LNCaP clone FGC (cell line): ENCODE results near the gene SULF2.
"Not testable (repeated sequence)": the region's sequence is repeated elsewhere in the genome, so short reads cannot be mapped to it uniquely, and the experiment has no call there.

ENCODE experiments used
- DNase-seq: peaks from one replicate; pipeline ENCODE4 v3.0.0-alpha.2; 2011; ENCODE audit warnings: low read depth
- H3K4me3 ChIP-seq: 2 replicates; pipeline ENCODE4 v1.5.1; 2011; ENCODE audit warnings: mild to moderate bottlenecking, low read depth, low read length, control low read depth
- CTCF ChIP-seq: IDR thresholded peaks from 2 replicates; pipeline ENCODE4 v1.5.1; 2012; ENCODE audit warnings: mild to moderate bottlenecking; ENCODE audit not compliant: control insufficient read depth, insufficient read depth; ENCODE audit errors: extremely low read depth

Gene SULF2

GRCh38 chr20:47795214-47795907, 10.1 kb upstream of the SULF2 start:
- DNase-seq = peak; percentile 41
- no peak for TF ChIP-seq CTCF
- H3K4me3 ChIP-seq = no peak overlapping the region

GRCh38 chr20:47794264-47794663, 9.0 kb upstream of the SULF2 start:
- H3K4me3 ChIP-seq, DNase-seq: not testable (repeated sequence)

GRCh38 chr20:47792021-47792618, 6.8 kb upstream of the SULF2 start:
- H3K4me3 ChIP-seq = no peak overlapping the region
- no peak for TF ChIP-seq CTCF
- DNase-seq = no peak

- no peak for DNase-seq
- TF ChIP-seq CTCF = no peak
- H3K4me3 ChIP-seq = no peak overlapping the region
Measured at GRCh38 chr20:47791084-47791599, 5.9 kb upstream of the SULF2 start.

GRCh38 chr20:47790580-47790965, 5.3 kb upstream of the SULF2 start:
- no peak for DNase-seq
- TF ChIP-seq CTCF = no peak
- H3K4me3 ChIP-seq = no peak overlapping the region

- no peak for DNase-seq
- TF ChIP-seq CTCF = no peak
- no peak overlapping the region for H3K4me3 ChIP-seq
Measured at GRCh38 chr20:47789764-47790579, 4.7 kb upstream of the SULF2 start.

- TF ChIP-seq CTCF = no peak
- DNase-seq = no peak
- H3K4me3 ChIP-seq = no peak overlapping the region
Measured at GRCh38 chr20:47789081-47789763, 3.9 kb upstream of the SULF2 start.
